GM12878 (cell line): ENCODE measurements around the gene SIX5. TPM values are rescaled to one million over a fixed set of nuclear protein-coding genes. Genes with fewer than 3 reads are reported as not detected.
A peak's percentile ranks its signal among the peaks of the same experiment; 100 is the strongest.

Experiments used
- ATAC-seq: fragments of 200-7000 bp; cut with Tn5 transposase; 3 replicates; pipeline ENCODE4 v1.9.1; 2020; ENCODE audit warnings: mild to moderate bottlenecking, moderate library complexity
- BruUV-seq: library from RNA; stranded (reverse); fragments of 400-500 nt; replicated peaks from 2 replicates; lab custom pipeline; 2021; lab: Mats Ljungman, UMichigan
- CTCF ChIA-PET: fragments of 300-600 bp; sonication (Branson Sonifier 250); formaldehyde crosslinking; extraction: SDS; loops from one replicate; lab custom pipeline; 2021; ENCODE audit warnings: inconsistent platforms; lab: Yijun Ruan, JAX
- POLR2A ChIA-PET: fragments of 350-600 bp; formaldehyde crosslinking; extraction: SDS; loops from one replicate; lab custom pipeline; 2021; ENCODE audit warnings: inconsistent platforms; lab: Charles Lee
- RAD21 ChIA-PET: fragments of 300-600 bp; sonication (Branson Sonifier 250); formaldehyde crosslinking; loops from one replicate; lab custom pipeline; 2023; ENCODE audit warnings: antibody characterized with exemption; ENCODE audit not compliant: unreplicated experiment; lab: Charles Lee
- SMC1A ChIA-PET: fragments of 300-600 bp; sonication (Branson Sonifier 250); formaldehyde crosslinking; loops from one replicate; lab custom pipeline; 2023; ENCODE audit not compliant: unreplicated experiment, uncharacterized antibody; lab: Charles Lee
- DNase-seq: peaks from one replicate; pipeline ENCODE4 v3.0.0-alpha.2; 2011; ENCODE audit warnings: low read depth, low spot score
- FAIRE-seq: peaks from 3 replicates; lab custom pipeline; 2011; peaks lifted over from hg19 to GRCh38; lab: Jason Lieb, UNC
- H2AFZ ChIP-seq: 2 replicates; pipeline ENCODE4 v1.6.0; 2011; ENCODE audit warnings: low read depth, low read length, control low read depth; ENCODE audit not compliant: control insufficient read depth
- H3K27ac ChIP-seq: 2 replicates; pipeline ENCODE4 v1.5.1; 2011; ENCODE audit warnings: control low read depth; ENCODE audit not compliant: control insufficient read depth, insufficient read depth
- H3K27me3 ChIP-seq, 2 experiments: replicated peaks in 1 of 2; 2 replicates each; pipeline versions ENCODE4 v1.6.0 to v1.6.1; 2011; ENCODE audit warnings: low read length in 1 of 2; ENCODE audit not compliant: control insufficient read depth in 2 of 2, insufficient read depth in 2 of 2
- H3K36me3 ChIP-seq, 2 experiments: 2 replicates each; pipeline ENCODE4 v1.5.1; 2011; ENCODE audit warnings: low read length in 1 of 2; ENCODE audit not compliant: control insufficient read depth in 2 of 2, insufficient read depth in 2 of 2
- H3K4me1 ChIP-seq: 2 replicates; pipeline ENCODE4 v1.6.1; 2011; ENCODE audit warnings: mild to moderate bottlenecking, low read length, moderate library complexity, mixed read lengths; ENCODE audit not compliant: control insufficient read depth, insufficient read depth
- H3K4me2 ChIP-seq: 2 replicates; pipeline ENCODE4 v1.6.0; 2011; ENCODE audit warnings: control low read depth; ENCODE audit not compliant: control insufficient read depth, insufficient read depth
- H3K4me3 ChIP-seq: fragments of 200-600 bp; sonication (generic); 2 replicates; pipeline ENCODE4 v1.5.1; 2016
- H3K79me2 ChIP-seq: 2 replicates; pipeline ENCODE4 v1.6.0; 2011; ENCODE audit warnings: low read length; ENCODE audit not compliant: control insufficient read depth, insufficient read depth
- H3K9ac ChIP-seq: 2 replicates; pipeline ENCODE4 v1.8.0; 2011; ENCODE audit warnings: low read length, control low read depth, mixed read lengths; ENCODE audit not compliant: control insufficient read depth, insufficient read depth
- H3K9me3 ChIP-seq: replicated peaks from 3 replicates; pipeline ENCODE4 v1.5.1; 2011; ENCODE audit warnings: mild to moderate bottlenecking, low read length; ENCODE audit not compliant: control insufficient read depth, insufficient read depth
- H4K20me1 ChIP-seq: 2 replicates; pipeline ENCODE4 v1.6.0; 2011; ENCODE audit not compliant: control insufficient read depth, insufficient read depth
- BCL3 ChIP-seq: IDR thresholded peaks from 2 replicates; pipeline ENCODE4 v1.6.1; 2011; ENCODE audit warnings: borderline replicate concordance, low read depth, mild to moderate bottlenecking, moderate library complexity, low read length; ENCODE audit not compliant: insufficient read depth, poor library complexity, severe bottlenecking
- GATAD2B ChIP-seq: fragments of 450-650 bp; conservative IDR thresholded peaks from 2 replicates; pipeline ENCODE4 v1.6.1; 2017; ENCODE audit warnings: low read depth, mild to moderate bottlenecking, moderate library complexity
- HDAC2 ChIP-seq: fragments of 200-600 bp; sonication (generic); IDR thresholded peaks from 2 replicates; pipeline ENCODE4 v1.6.1; 2017
- IKZF2 ChIP-seq, 2 experiments: fragments of 450-650 bp; IDR thresholded peaks; 2 replicates each; pipeline ENCODE4 v1.6.1; 2017; ENCODE audit warnings: mild to moderate bottlenecking in 2 of 2, moderate library complexity in 2 of 2
- MXI1 ChIP-seq: fragments of 150-350 bp; IDR thresholded peaks from 2 replicates; pipeline ENCODE4 v1.6.1; 2011; ENCODE audit warnings: low read depth, mild to moderate bottlenecking, inconsistent platforms, low read length, improper control_type of control experiment
- RBBP5 ChIP-seq: fragments of 200-600 bp; sonication (generic); conservative IDR thresholded peaks from 2 replicates; pipeline ENCODE4 v1.6.1; 2016
- RELB ChIP-seq: fragments of 450-650 bp; IDR thresholded peaks from 2 replicates; pipeline ENCODE4 v1.6.1; 2017; ENCODE audit warnings: low read depth, mild to moderate bottlenecking, moderate library complexity
- SMARCA5 ChIP-seq: fragments of 450-650 bp; IDR thresholded peaks from 2 replicates; pipeline ENCODE4 v1.6.1; 2017; ENCODE audit warnings: mild to moderate bottlenecking
- WGBS: methylation state at CpG from one replicate; pipeline ENCODE4 v1.1.6; 2016; ENCODE audit warnings: low lambda C conversion rate; ENCODE audit not compliant: insufficient replicate concordance, insufficient coverage; ENCODE audit errors: missing lambda C conversion rate; 5-methylcytosine and 5-hydroxymethylcytosine counted together
- in situ Hi-C: fragments of 300-500 bp; cut with MboI; formaldehyde crosslinking; loops from 9 replicates; pipeline ENCODE4 v1.14.3; 2018; ENCODE audit warnings: mixed read lengths
- intact Hi-C: fragments of 100-400 bp; cut with micrococcal nuclease; formaldehyde crosslinking; loops from one replicate; pipeline ENCODE4 v1.14.2; 2022; ENCODE audit not compliant: unreplicated experiment
- polyA plus RNA-seq, 11 experiments: library from polyadenylated mRNA; depleted of rRNA in 4 of 11; unstranded in 6 of 11; stranded (reverse) in 5 of 11; fragments of >200 nt; fragmentation: Nextera tagmentation in 4 of 11; fragmentation: Illumina TruSeq in 1 of 11; extraction: Ambion mirVana in 4 of 11; extraction: Trizol in 1 of 11; gene quantifications; 1 replicate in 1 of 11; 2 replicates in 10 of 11; pipeline versions ENCODE4 v1.2.1 to v1.2.3, GENCODE V29; 2011 to 2016; ENCODE audit warnings: inconsistent platforms in 2 of 11, missing spikeins in 2 of 11, low read depth in 1 of 11
- total RNA-seq, 4 experiments: library from RNA; depleted of rRNA in 3 of 4; stranded (reverse); fragments of >200 nt in 3 of 4; fragmentation: Illumina TruSeq in 1 of 4; extraction: Trizol in 1 of 4; gene quantifications; 2 replicates each; pipeline versions ENCODE4 v1.2.1 to v1.2.3, GENCODE V29; 2013 to 2021
- TF ChIP-seq, protein P1 (sequence below): fragments of 450-650 bp; IDR thresholded peaks from 2 replicates; pipeline ENCODE4 v1.6.1; 2014; ENCODE audit warnings: mild to moderate bottlenecking
- TF ChIP-seq, protein P2 (sequence below): fragments of 450-650 bp; conservative IDR thresholded peaks from 2 replicates; pipeline ENCODE4 v1.6.1; 2017; ENCODE audit warnings: mild to moderate bottlenecking, moderate library complexity

SIX5 gene
- total and polyA plus RNA-seq, 10 of the 15 experiments (the other 5 are each of a cell fraction or from before 2014, with no cell fraction given): 1.9 to 10.5 (median 3.0) TPM; not detected in 2

DNA sequence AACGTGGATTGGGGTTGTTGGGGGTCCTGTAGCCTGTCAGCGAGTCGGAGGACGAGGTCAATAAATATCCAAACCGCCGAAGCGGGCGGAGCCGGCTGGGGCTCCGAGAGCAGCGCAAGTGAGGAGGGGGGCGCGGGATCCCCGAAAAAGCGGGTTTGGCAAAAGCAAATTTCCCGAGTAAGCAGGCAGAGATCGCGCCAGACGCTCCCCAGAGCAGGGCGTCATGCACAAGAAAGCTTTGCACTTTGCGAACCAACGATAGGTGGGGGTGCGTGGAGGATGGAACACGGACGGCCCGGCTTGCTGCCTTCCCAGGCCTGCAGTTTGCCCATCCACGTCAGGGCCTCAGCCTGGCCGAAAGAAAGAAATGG lies 754 bp upstream of the SIX5 start:
- no peaks in the 10 kb centered on the region; the same call in 1 of the 2 replicates for H3K79me2 ChIP-seq
- under 1% methylated on average over 28 of the region's 28 CpGs for WGBS
- in situ Hi-C loops (no loop called here), intact Hi-C loops (loop anchor here (2.0 to 5.0 kb wide), 4 partner anchors 23 to 78 kb away; partner anchors contain the start of genes DMWD, FBXO46, MEIOSIN and QPCTL)
- TF ChIP-seq MXI1 (no peak), GATAD2B (peak; percentile 22; the same call in 1 of the 2 replicates), HDAC2 (no peak), SMARCA5 (0 out of 2 replicates have a peak, but pooled peaks have one; percentile 5), BCL3 (no peak), RBBP5 (no peak), RELB (0 out of 2 replicates have a peak, but pooled peaks have one; percentile 24), IKZF2 (IDR thresholded peaks at IDR 0.05) (0 out of 4 replicates have a peak, but pooled peaks of 1 of the 2 experiments have one; percentile 26)
- TF ChIP-seq, protein P1, sequence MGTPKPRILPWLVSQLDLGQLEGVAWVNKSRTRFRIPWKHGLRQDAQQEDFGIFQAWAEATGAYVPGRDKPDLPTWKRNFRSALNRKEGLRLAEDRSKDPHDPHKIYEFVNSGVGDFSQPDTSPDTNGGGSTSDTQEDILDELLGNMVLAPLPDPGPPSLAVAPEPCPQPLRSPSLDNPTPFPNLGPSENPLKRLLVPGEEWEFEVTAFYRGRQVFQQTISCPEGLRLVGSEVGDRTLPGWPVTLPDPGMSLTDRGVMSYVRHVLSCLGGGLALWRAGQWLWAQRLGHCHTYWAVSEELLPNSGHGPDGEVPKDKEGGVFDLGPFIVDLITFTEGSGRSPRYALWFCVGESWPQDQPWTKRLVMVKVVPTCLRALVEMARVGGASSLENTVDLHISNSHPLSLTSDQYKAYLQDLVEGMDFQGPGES: no peak
- TF ChIP-seq, protein P2, sequence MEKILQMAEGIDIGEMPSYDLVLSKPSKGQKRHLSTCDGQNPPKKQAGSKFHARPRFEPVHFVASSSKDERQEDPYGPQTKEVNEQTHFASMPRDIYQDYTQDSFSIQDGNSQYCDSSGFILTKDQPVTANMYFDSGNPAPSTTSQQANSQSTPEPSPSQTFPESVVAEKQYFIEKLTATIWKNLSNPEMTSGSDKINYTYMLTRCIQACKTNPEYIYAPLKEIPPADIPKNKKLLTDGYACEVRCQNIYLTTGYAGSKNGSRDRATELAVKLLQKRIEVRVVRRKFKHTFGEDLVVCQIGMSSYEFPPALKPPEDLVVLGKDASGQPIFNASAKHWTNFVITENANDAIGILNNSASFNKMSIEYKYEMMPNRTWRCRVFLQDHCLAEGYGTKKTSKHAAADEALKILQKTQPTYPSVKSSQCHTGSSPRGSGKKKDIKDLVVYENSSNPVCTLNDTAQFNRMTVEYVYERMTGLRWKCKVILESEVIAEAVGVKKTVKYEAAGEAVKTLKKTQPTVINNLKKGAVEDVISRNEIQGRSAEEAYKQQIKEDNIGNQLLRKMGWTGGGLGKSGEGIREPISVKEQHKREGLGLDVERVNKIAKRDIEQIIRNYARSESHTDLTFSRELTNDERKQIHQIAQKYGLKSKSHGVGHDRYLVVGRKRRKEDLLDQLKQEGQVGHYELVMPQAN: 0 out of 2 replicates have a peak, but pooled peaks have one; percentile 15
- H2AFZ ChIP-seq: peak overlapping the region; percentile 58
- peaks cover 4% of the 10 kb centered on the region for H3K4me1 ChIP-seq
- SMC1A ChIA-PET: interaction anchor here (0.6 to 3.2 kb wide), 14 partner anchors 21 to 346 kb away, joined by 3 to 24 read pairs (median 4); partner anchors contain the start of genes DMWD, FBXO46 and SYMPK
- H3K27ac ChIP-seq: peak overlapping the region; percentile 67
- POLR2A ChIA-PET: interaction anchor here (0.5 to 3.3 kb wide), 23 partner anchors 9 to 946 kb away, joined by 3 to 28 read pairs (median 5); partner anchors contain the start of genes CCDC61, DMWD, FBXO46 and IRF2BP1
- peak overlapping the region; percentile 78 for H3K4me3 ChIP-seq
- H3K9ac ChIP-seq: peak overlapping the region; percentile 61; the same call in 1 of the 2 replicates
- BruUV-seq: no TSS peak
- H3K4me2 ChIP-seq: peak overlapping the region; percentile 98
- CTCF ChIA-PET: interaction anchor here (0.6 to 4.5 kb wide), 32 partner anchors 10 to 330 kb away, joined by 3 to 110 read pairs (median 5); partner anchors contain the start of genes CCDC61, DMWD, FBXO46 and FOXA3
- no peaks in the 10 kb centered on the region for H3K27me3 ChIP-seq
- RAD21 ChIA-PET: interaction anchor here (0.5 to 3.6 kb wide), 26 partner anchors 9 to 1093 kb away, joined by 3 to 63 read pairs (median 7); partner anchors contain the start of genes DMWD, FBXO46, FOXA3 and IRF2BP1
- H4K20me1 ChIP-seq: no peaks in the 10 kb centered on the region
- peak; percentile 25 for ATAC-seq
- H3K9me3 ChIP-seq: no peaks in the 10 kb centered on the region
- H3K36me3 ChIP-seq: no peaks in the 10 kb centered on the region
- DNase-seq: no peak
- FAIRE-seq: no peak
